ENCODE results near the gene CFAP251. TPM values are rescaled to one million over a fixed set of nuclear protein-coding genes. Genes with fewer than 3 reads are reported as not detected.
"Not testable (repeated sequence)": the region's sequence is repeated elsewhere in the genome, so short reads cannot be mapped to it uniquely, and the experiment has no call there.

CFAP251 gene
- total RNA-seq, 2 experiments from 2014 or later = 0.21 to 0.35 TPM

DNA sequence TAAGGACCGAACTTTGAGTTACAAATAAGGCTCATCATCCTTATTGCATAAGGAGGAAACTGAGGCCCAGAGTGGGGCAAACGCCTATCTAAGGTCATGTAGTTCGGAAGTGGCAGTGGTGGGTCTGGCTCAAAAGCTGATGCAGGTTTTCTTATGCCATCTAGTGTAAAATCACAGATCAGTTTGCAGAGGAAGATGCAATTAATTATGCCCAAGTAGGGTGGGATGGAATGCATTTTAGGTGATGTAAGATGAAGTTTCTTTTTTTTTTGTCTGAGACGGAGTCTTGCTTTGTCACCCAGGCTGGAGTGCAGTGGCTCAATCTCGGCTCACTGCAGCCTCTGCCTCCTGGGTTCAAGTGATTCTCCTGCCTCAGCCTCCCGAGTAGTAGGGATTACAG, 28.7 kb upstream of the CFAP251 start:
- CTCF ChIA-PET = interaction anchor here (1.4 to 8.9 kb wide), 9 partner anchors 8 to 117 kb away, joined by 4 to 130 read pairs (median 15); partner anchors contain the start of genes CFAP251 and RHOF
- not testable (repeated sequence) for H3K9me3 Mint-ChIP-seq (ENCODE audit: low read depth)

DNA sequence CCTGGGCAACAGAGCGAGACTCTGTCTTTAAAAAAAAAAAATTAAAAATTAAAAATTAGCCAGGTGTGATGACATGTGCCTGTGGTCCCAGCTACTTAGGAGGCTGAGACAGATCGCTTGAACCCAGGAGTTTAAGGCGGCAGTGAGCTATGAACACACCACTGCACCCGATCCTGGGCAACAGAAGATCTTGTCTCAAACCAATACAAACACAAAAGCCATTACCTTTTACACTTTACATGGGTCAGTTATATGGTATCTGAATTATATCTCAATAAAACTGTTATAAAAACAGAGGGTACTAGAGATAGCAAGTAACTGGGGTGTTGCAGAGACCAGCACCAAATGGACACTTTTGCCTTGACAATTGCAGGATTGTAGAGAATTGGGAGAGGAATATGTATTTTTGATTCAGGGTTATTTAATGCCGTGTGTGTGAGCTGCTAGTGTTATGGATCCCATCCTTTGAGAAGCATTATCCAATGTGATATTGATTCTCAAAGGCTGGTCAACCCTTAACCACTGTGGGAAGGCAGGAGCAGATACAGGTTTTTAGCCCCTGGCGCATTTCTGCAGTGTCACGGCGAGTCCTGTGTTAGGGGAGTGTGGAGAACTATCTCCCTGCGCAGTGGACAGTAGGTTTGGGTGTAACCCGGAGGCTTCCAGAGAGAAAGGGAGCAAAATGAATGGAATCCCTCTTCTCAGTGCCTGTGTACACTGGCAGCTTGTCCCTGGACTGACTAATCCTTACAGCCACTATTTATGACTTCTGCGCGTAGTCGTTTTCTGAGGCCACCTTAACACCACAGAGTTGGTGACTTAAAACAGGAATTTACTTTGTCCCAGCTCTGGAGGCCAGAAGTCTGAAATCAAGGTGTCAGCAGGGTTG, 25.5 kb upstream of the CFAP251 start:
- Mint-ChIP-seq H3K9me3 (ENCODE audit: low read depth) (no peaks in the 10 kb centered on the region), H3K27me3 (no peaks in the 10 kb centered on the region), H3K4me3 (no peak overlapping the region), H3K36me3 (peaks cover 21% of the 10 kb centered on the region), H3K27ac (peak overlapping the region; percentile 73), H3K4me1 (peaks cover 46% of the 10 kb centered on the region)
- ATAC-seq (no peak), DNase-seq (no peak)
- CTCF ChIA-PET = interaction anchor here (0.8 to 8.9 kb wide), 7 partner anchors 10 to 174 kb away, joined by 3 to 130 read pairs (median 3); partner anchors contain the start of genes CFAP251 and RHOF

More for the DNA sequence above, 28.7 kb upstream of the CFAP251 start:
- H3K4me3 Mint-ChIP-seq = peak overlapping the region; percentile 98
- H3K4me1 Mint-ChIP-seq = peaks cover 50% of the 10 kb centered on the region
- not testable (repeated sequence) for H3K36me3 Mint-ChIP-seq, H3K27me3 Mint-ChIP-seq, DNase-seq, ATAC-seq
- peak overlapping the region; percentile 98 for H3K27ac Mint-ChIP-seq

DNA sequence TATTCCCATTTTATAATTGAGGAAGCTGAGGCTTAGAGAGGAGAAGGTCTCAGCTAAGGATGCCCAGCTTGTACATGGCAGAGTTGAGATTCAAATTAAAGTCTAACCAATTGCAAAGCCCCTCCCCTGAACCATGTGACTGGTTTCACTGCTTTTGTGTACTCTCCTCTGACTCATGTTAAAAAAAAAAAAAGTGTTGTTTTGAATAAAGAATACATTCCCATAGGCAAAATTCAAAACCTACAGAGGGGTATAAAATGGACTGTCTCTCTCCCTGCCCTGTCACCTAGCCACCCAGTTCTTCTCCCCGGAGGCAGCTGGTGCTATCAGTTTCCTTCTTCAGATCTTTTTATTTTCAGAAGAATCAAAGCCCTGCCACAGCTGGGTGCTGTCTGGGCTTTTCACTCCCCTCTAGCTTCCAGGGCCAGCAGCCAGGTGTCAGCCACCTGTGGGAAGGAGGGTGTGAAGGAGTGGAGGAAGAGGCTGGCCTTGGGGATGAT, 24.4 kb upstream of the CFAP251 start:
- Mint-ChIP-seq H3K27me3 (no peaks in the 10 kb centered on the region), H3K4me1 (peaks cover 39% of the 10 kb centered on the region), H3K4me3 (no peak overlapping the region), H3K9me3 (ENCODE audit: low read depth) (no peaks in the 10 kb centered on the region), H3K27ac (peak overlapping the region; percentile 73), H3K36me3 (peaks cover 21% of the 10 kb centered on the region)
- CTCF ChIA-PET = interaction anchor here (0.8 to 8.9 kb wide), 6 partner anchors 8 to 99 kb away, joined by 3 to 130 read pairs (median 5); partner anchors contain the start of genes CFAP251 and RHOF
- ATAC-seq (peak; percentile 48), DNase-seq (peak; percentile 50)

DNA sequence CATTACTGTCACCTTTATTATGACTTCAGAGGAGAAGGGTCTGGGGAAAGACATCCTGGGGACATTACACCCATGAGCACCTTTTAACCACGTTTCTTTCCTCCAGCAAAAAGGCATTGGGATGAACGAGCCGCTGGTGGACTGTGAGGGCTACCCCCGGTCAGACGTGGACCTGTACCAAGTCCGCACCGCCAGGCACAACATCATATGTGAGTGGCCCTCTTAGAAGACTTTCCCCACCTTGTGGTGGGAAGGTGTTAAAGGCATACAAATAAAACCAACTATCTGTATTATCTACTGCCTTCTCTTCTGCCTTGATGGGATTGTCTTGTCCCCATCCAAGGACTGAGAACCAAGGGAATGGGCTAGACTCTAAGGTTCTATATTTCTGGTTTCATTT, 23.8 kb upstream of the CFAP251 start:
- CTCF ChIA-PET = interaction anchor here (1.3 to 8.9 kb wide), 2 partner anchors 8 to 100 kb away, joined by 3 to 130 read pairs; partner anchors contain the start of gene RHOF
- no peak overlapping the region for H3K4me3 Mint-ChIP-seq
- peak overlapping the region; percentile 69 for H3K27ac Mint-ChIP-seq
- ATAC-seq = no peak
- no peaks in the 10 kb centered on the region for H3K9me3 Mint-ChIP-seq (ENCODE audit: low read depth)
- DNase-seq = no peak
- H3K36me3 Mint-ChIP-seq = peaks cover 21% of the 10 kb centered on the region
- no peaks in the 10 kb centered on the region for H3K27me3 Mint-ChIP-seq
- peaks cover 32% of the 10 kb centered on the region for H3K4me1 Mint-ChIP-seq

DNA sequence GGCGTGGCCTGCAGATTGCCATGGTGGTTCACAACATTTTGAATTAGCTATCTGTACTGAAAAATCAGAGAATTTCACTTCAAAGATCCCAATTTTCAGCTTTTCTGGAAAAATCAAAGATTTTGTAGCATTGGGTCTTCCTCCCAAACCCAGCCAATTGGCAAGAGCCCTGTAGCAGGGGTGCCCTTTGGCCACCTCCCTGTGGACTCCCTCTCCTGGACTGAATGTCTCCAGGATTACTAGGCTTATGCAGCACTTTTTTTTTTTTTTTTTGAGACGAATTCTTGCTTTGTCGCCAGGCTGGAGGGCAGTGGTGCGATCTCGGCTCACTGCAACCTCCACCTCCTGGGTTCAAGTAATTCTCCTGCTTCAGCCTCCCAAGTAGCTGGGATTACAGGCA, 20.1 kb upstream of the CFAP251 start:
- DNase-seq (no peak), ATAC-seq (no peak)
- no peaks in the 10 kb centered on the region for H3K27me3 Mint-ChIP-seq
- peaks cover 15% of the 10 kb centered on the region for H3K4me1 Mint-ChIP-seq
- H3K36me3 Mint-ChIP-seq = peaks cover 24% of the 10 kb centered on the region
- no peak overlapping the region for H3K4me3 Mint-ChIP-seq
- no peak overlapping the region for H3K27ac Mint-ChIP-seq
- CTCF ChIA-PET = interaction anchor here (1.3 to 2.7 kb wide), 3 partner anchors 9 to 103 kb away, joined by 4 to 9 read pairs (median 6); partner anchors contain the start of gene PSMD9
- no peaks in the 10 kb centered on the region for H3K9me3 Mint-ChIP-seq (ENCODE audit: low read depth)

DNA sequence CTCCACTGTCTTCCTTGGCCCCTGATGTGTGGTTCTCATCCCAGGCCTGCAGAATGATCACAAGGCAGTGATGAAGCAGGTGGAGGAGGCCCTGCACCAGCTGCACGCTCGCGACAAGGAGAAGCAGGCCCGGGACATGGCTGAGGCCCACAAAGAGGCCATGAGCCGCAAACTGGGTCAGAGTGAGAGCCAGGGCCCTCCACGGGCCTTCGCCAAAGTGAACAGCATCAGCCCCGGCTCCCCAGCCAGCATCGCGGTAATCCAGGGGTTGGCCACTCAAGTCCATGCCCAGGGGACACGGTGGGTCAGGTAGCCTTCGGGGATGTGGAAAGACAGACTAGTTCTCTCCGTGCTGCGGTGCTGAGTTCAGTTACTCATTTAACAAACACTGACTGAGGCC, 18.8 kb upstream of the CFAP251 start:
- ATAC-seq (no peak), DNase-seq (no peak)
- H3K27ac Mint-ChIP-seq = no peak overlapping the region
- CTCF ChIA-PET = interaction anchor here (2.7 kb wide), 1 partner anchor 105 kb away, joined by 9 read pairs; no protein-coding TSS in a partner anchor
- H3K36me3 Mint-ChIP-seq = peaks cover 25% of the 10 kb centered on the region
- no peaks in the 10 kb centered on the region for H3K27me3 Mint-ChIP-seq
- no peaks in the 10 kb centered on the region for H3K9me3 Mint-ChIP-seq (ENCODE audit: low read depth)
- H3K4me3 Mint-ChIP-seq = no peak overlapping the region
- peaks cover 2% of the 10 kb centered on the region for H3K4me1 Mint-ChIP-seq

DNA sequence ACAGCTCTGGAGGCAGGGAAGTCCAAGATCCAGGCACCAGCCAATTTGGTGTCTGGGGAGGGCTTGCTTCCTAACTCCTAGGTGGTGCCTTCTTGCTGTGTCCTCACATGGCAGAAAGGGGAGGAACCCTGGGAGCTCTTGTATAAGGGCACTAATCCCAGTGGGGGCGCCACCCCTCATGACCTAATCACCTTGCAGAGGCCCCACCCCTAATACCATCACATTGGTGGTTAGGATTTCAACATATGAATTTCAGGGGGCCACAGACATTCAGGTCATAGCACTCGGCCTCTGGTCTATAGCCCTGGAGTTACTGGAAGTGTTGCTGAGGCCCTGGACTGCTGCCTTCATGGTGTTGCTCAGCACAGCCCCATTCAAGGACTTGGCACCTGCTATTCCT, 15.2 kb upstream of the CFAP251 start:
- H3K4me1 Mint-ChIP-seq = no peaks in the 10 kb centered on the region
- H3K27ac Mint-ChIP-seq = no peak overlapping the region
- ATAC-seq (peak; percentile 23), DNase-seq (no peak)
- H3K36me3 Mint-ChIP-seq = peaks cover 22% of the 10 kb centered on the region
- no peaks in the 10 kb centered on the region for H3K9me3 Mint-ChIP-seq (ENCODE audit: low read depth)
- no peak overlapping the region for H3K4me3 Mint-ChIP-seq
- H3K27me3 Mint-ChIP-seq = no peaks in the 10 kb centered on the region
- CTCF ChIA-PET = interaction anchor here (1.4 kb wide), 1 partner anchor 9 kb away, joined by 3 read pairs; no protein-coding TSS in a partner anchor

DNA sequence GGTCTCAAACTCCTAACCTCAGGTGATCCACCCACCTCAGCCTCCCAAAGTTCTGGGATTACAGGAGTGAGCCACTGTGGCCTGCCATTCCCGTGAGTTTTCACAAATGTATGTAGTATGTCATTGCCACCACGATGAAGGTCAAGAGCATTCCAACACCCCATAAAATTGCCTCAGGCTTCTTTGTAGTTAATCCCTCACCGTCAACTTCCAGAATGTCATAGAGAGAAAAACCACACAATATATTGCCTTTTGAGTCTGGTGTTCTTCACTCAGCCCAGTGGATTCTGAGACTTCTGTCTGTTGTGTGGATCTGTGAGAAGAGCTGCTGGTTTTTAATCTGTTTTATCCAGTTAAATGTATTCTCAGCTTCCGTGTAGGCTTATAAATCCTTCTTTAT, 12.6 kb upstream of the CFAP251 start:
- Mint-ChIP-seq H3K4me1 (no peaks in the 10 kb centered on the region), H3K27ac (no peak overlapping the region), H3K4me3 (no peak overlapping the region), H3K27me3 (no peaks in the 10 kb centered on the region), H3K36me3 (peaks cover 35% of the 10 kb centered on the region), H3K9me3 (ENCODE audit: low read depth) (no peaks in the 10 kb centered on the region)
- no peak for ATAC-seq
- DNase-seq = no peak
- CTCF ChIA-PET = interaction anchor here (1.0 to 1.5 kb wide), 2 partner anchors 12 to 95 kb away, joined by 4 read pairs; partner anchors contain the start of gene CFAP251

DNA sequence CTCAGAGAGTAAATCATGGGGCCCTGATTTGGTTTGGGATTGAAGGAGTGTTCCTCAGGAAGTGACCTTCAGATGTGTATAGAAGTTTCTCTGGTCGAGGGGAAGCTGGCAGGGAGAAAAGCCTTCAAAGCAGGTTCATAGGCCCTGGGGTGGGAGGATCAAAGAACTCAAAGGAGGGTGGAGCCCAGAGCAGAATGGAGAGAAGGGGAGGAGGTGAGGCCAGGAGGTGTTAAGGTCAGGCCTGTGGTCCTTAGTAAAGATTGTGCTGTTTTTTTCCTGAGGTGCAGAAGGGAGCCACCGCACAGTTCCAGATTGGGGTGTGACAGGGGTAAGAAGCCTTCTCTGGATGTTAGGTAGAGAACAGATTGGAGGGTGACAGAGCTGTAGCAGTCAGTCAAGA, 9.7 kb upstream of the CFAP251 start:
- Mint-ChIP-seq H3K27me3 (no peaks in the 10 kb centered on the region), H3K27ac (peak overlapping the region; percentile 48), H3K36me3 (peaks cover 37% of the 10 kb centered on the region), H3K4me1 (peaks cover 10% of the 10 kb centered on the region), H3K4me3 (no peak overlapping the region), H3K9me3 (ENCODE audit: low read depth) (no peaks in the 10 kb centered on the region)
- DNase-seq (no peak), ATAC-seq (no peak)
- CTCF ChIA-PET = interaction anchor here (0.5 to 1.0 kb wide), 2 partner anchors 18 to 97 kb away, joined by 3 read pairs; no protein-coding TSS in a partner anchor

DNA sequence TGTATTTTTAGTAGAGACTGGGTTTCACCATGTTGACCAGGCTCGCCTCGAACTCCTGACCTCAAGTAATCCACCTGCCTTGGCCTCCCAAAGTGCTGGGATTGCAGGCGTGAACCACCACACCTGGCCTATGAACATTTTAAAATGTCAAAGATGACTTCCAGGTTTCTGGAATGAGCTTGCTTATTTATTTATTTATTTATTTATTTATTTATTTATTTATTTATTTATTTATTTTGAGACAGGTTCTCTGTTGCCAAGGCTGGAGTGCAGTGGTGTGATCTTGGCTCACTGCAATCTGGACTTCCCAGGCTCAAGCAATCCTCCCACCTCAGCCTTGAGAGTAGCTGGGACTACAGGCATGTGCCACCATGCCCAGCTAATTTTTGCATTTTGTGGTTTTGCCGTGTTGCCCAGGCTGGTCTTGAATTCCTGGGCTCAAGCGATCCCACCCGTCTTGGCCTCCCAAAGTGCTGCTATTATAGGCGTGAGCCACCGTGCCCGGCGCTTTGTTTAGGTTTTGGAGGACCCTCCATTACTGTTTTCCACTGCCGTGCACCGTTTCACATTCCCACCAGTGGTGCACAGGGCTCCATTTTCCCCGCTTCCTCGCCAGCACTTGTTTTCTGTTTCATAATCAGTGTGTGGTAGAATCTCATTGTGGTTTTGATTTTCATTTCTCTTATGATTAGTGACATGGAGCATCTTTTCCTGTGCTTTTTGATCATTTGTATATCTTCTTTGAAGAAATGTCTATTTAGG, 6.4 kb upstream of the CFAP251 start:
- H3K36me3 Mint-ChIP-seq = peaks cover 31% of the 10 kb centered on the region
- H3K27ac Mint-ChIP-seq = peak overlapping the region; percentile 49
- no peaks in the 10 kb centered on the region for H3K9me3 Mint-ChIP-seq (ENCODE audit: low read depth)
- DNase-seq (peak; percentile 59), ATAC-seq (peak; percentile 77)
- peaks cover 10% of the 10 kb centered on the region for H3K4me1 Mint-ChIP-seq
- no peaks in the 10 kb centered on the region for H3K27me3 Mint-ChIP-seq
- CTCF ChIA-PET = interaction anchor here (0.8 kb wide), 1 partner anchor 14 kb away, joined by 3 read pairs; no protein-coding TSS in a partner anchor
- H3K4me3 Mint-ChIP-seq = no peak overlapping the region

DNA sequence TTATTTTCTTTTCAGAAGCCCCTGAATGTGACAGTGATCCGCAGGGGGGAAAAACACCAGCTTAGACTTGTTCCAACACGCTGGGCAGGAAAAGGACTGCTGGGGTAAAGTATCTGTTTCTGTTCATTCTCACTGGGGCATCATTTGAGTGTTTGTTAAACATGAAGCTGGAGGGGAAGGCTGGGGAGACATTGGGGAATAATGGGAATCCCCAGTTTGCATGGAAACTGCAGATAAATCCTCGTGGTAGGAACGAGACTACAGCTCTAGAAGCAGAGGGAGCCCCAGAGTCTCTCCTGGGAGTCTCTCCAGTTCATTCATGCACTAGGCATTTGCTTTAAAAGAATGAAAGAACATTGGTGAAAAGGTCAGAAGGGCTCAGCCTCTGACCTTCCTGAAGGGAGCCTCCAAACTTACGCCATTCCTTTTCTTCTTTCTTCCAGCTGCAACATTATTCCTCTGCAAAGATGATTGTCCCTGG, 2.5 kb upstream of the CFAP251 start:
- Mint-ChIP-seq H3K4me3 (no peak overlapping the region), H3K4me1 (peaks cover 22% of the 10 kb centered on the region), H3K27ac (no peak overlapping the region)

DNA sequence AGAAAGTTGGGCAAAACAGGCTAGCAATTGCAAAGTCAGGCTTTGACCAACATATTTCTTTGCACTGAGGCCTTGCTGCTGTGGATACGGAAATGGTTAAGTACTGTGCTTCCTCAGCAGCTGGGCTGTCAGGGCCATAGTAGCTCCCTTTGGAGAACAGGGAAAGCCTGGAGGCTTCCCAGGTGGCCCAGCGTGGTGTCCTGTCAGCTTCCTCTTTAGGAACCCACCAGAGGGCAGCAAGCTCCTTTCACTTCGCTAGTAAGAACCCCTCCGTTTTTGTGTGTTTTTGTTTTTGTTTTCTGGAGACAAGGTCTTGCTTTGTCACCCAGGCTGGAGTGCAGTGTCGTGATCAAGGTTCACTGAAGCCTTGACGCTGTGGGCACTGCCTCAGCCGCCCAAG, 1.7 kb upstream of the CFAP251 start:
- H3K4me3 Mint-ChIP-seq = no peak overlapping the region
- no peaks in the 10 kb centered on the region for H3K27me3 Mint-ChIP-seq
- ATAC-seq = no peak
- CTCF ChIA-PET = interaction anchor here (1.0 to 3.5 kb wide), 5 partner anchors 26 to 138 kb away, joined by 3 to 33 read pairs (median 4); partner anchors contain the start of genes BCL7A, PSMD9 and RHOF
- no peak for DNase-seq
- H3K36me3 Mint-ChIP-seq = peaks cover 15% of the 10 kb centered on the region
- peaks cover 21% of the 10 kb centered on the region for H3K4me1 Mint-ChIP-seq
- H3K9me3 Mint-ChIP-seq (ENCODE audit: low read depth) = no peaks in the 10 kb centered on the region
- H3K27ac Mint-ChIP-seq = no peak overlapping the region

More for the DNA sequence above, 2.5 kb upstream of the CFAP251 start:
- Mint-ChIP-seq H3K9me3 (ENCODE audit: low read depth) (no peaks in the 10 kb centered on the region), H3K27me3 (no peaks in the 10 kb centered on the region), H3K36me3 (peaks cover 19% of the 10 kb centered on the region)
- CTCF ChIA-PET = interaction anchor here (1.1 to 3.5 kb wide), 4 partner anchors 25 to 122 kb away, joined by 3 to 33 read pairs (median 6); partner anchors contain the start of genes BCL7A, PSMD9 and RHOF
- DNase-seq (no peak), ATAC-seq (no peak)
